ENCODE measurements around the gene KRT1.
A peak's percentile ranks its signal among the peaks of the same experiment; 100 is the strongest.
"Not testable (repeated sequence)": the region's sequence is repeated elsewhere in the genome, so short reads cannot be mapped to it uniquely, and the experiment has no call there.

The KRT1 gene

GRCh38 chr12:52721838-52722470, 41.7 kb upstream of the KRT1 start:
- TF ChIP-seq ZFX (IDR thresholded peaks at IDR 0.05; ENCODE audit: borderline replicate concordance), result no peak
- no peak overlapping the region for H3K27ac ChIP-seq

DNA sequence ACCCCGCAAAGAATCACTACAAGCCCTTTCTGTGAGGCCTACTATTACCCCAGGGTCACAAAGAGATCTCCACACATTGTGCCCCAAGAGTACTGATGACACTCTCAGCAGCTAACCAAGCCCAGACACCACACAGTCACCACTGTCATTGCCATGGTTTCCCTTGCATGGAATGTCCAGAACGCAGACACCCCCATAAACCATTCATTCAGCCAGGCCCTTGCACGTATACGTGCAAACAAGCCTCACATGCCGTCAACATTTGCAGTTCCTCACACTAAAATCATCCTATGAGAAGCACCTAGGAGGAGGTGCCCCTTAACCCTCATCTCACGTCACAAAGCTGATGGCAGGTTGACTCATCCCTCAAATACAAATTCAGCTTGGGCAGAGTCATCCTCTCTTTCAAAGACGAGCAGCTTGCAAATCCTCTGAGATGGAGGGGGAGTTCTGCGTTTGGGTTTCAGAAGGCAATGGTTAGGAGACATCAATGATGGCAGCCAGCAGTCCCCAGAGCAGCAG, 40.2 kb upstream of the KRT1 start:
- no peak overlapping the region for H3K27ac ChIP-seq
- TF ChIP-seq CTCF (IDR thresholded peaks at IDR 0.05) (no peak), ZFX (IDR thresholded peaks at IDR 0.05; ENCODE audit: borderline replicate concordance) (no peak)

GRCh38 chr12:52716061-52716460, 35.9 kb upstream of the KRT1 start:
- H3K27ac ChIP-seq, result no peak overlapping the region
- TF ChIP-seq ZFX (IDR thresholded peaks at IDR 0.05; ENCODE audit: borderline replicate concordance), result no peak
- TF ChIP-seq CTCF (IDR thresholded peaks at IDR 0.05), result no peak

GRCh38 chr12:52715416-52715815, 35.2 kb upstream of the KRT1 start:
- no peak overlapping the region for H3K27ac ChIP-seq
- peak; percentile 77 for TF ChIP-seq CTCF (IDR thresholded peaks at IDR 0.05)
- no peak for TF ChIP-seq ZFX (IDR thresholded peaks at IDR 0.05; ENCODE audit: borderline replicate concordance)

DNA sequence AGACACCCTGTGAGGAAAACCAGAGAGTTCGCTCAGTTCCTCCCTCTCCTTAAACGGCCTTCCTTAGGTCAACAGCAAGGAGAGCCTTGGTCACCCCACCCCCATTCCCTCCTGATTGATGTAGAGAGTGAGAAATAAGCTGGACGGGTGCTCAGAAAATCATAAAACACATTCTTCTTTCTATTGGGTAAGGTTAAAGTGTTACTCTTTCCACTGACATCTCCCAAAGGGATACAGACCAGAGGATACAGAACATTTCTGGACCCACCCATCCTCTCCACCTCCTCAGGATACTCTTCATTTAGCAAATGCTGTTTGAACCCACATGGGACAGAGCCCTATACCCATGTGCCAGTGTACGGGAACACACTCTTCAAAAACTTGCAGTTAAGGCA, 34.7 kb upstream of the KRT1 start:
- TF ChIP-seq ZFX (IDR thresholded peaks at IDR 0.05; ENCODE audit: borderline replicate concordance) (no peak), CTCF (IDR thresholded peaks at IDR 0.05) (no peak)
- no peak overlapping the region for H3K27ac ChIP-seq

DNA sequence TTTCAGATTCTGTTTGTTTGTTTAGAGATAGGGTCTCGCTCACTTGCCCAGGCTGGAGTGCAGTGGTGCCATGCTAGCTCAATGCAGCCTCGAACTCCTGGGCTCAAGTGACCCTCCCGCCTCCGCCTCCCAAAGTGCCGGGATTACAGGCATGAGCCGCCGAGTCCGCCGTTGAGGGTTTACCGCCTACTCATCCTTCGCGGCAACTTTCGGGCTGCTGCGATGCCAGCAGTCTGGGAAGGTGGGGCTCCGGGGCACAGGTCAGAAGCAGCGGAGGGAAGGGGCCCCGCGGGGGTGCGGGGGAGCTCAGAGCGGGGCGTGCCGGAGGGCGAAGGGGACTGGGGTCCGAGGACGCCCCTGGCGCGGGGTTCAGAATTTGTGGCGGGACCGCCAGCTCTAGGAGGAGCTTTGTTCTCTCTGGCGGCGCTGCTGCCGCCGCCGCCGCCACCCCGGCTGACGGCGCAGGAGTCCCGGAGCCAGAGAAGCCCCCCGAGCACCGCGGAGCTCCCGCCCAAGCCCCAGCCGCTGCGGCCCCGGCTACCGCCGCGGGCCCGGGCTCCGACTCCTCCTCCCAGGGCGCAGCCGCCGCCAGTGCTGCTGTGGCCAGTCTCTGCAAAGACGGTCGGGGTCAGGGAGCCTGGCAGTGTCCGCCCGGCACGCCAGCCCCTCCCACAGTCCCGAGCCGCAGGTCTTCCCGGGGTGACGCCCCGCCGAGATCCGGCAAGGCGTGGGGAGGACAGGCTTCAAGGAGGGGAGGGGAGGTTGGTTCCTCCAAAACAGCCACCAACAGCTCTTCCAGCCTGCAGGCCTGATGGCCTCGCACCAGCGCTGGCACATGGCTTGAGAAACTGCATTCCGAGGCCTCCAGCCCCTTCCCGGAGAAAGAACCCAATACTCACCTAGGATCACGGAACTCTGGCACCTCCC, 34.0 kb upstream of the KRT1 start:
- TF ChIP-seq CTCF (IDR thresholded peaks at IDR 0.05) (no peak), ZFX (IDR thresholded peaks at IDR 0.05; ENCODE audit: borderline replicate concordance) (no peak)
- H3K27ac ChIP-seq, result no peak overlapping the region

- not testable (repeated sequence) for H3K27ac ChIP-seq
These were observed 31.9 kb upstream of the KRT1 start for GRCh38 chr12:52712122-52712521.

- TF ChIP-seq ZFX (IDR thresholded peaks at IDR 0.05; ENCODE audit: borderline replicate concordance) (no peak), CTCF (IDR thresholded peaks at IDR 0.05) (no peak)
- H3K27ac ChIP-seq, result no peak overlapping the region
These were observed 30.5 kb upstream of the KRT1 start for GRCh38 chr12:52710730-52711129.
